NCI-H2196 treated with DMSO at 0.1 percent for 48 hours (cell line): ENCODE data around the gene PPP2R1B.

Source experiments
- DNase-seq: peaks from one replicate; lab custom pipeline; 2025; ENCODE audit not compliant: unreplicated experiment; lab: John Stamatoyannopoulos, UW

Gene PPP2R1B

GRCh38 chr11:111749646-111750045 lies 16.5 kb downstream of the PPP2R1B start:
- DNase-seq, result no peak

- no peak for DNase-seq
Measured at GRCh38 chr11:111748035-111748804, 18.0 kb downstream of the PPP2R1B start.

GRCh38 chr11:111745719-111746504 lies 20.3 kb downstream of the PPP2R1B start:
- DNase-seq, result no peak

- no peak for DNase-seq
Measured at GRCh38 chr11:111743700-111744099, 22.5 kb downstream of the PPP2R1B start.

GRCh38 chr11:111741751-111742150 lies 24.4 kb downstream of the PPP2R1B start:
- DNase-seq, result no peak

- DNase-seq, result no peak
Measured at GRCh38 chr11:111739299-111739698, 26.9 kb downstream of the PPP2R1B start.

- DNase-seq, result no peak
Measured at GRCh38 chr11:111737444-111738210, 28.6 kb downstream of the PPP2R1B start.

- DNase-seq, result no peak
Measured at GRCh38 chr11:111736621-111737443, 29.4 kb downstream of the PPP2R1B start.

GRCh38 chr11:111736181-111736590 lies 30.0 kb downstream of the PPP2R1B start:
- DNase-seq, result no peak

- DNase-seq, result peak; percentile 85
Measured at GRCh38 chr11:111735262-111736116, 30.7 kb downstream of the PPP2R1B start.

GRCh38 chr11:111734954-111735261 lies 31.3 kb downstream of the PPP2R1B start:
- no peak for DNase-seq

GRCh38 chr11:111734101-111734953 lies 31.9 kb downstream of the PPP2R1B start:
- no peak for DNase-seq

GRCh38 chr11:111733611-111734088 lies 32.5 kb downstream of the PPP2R1B start:
- no peak for DNase-seq

GRCh38 chr11:111733016-111733415 lies 33.2 kb downstream of the PPP2R1B start:
- no peak for DNase-seq

GRCh38 chr11:111731821-111732220 lies 34.4 kb downstream of the PPP2R1B start:
- no peak for DNase-seq

- DNase-seq, result peak; percentile 72
Measured at GRCh38 chr11:111730871-111731591, 35.2 kb downstream of the PPP2R1B start.

GRCh38 chr11:111729831-111730311 lies 36.3 kb downstream of the PPP2R1B start:
- no peak for DNase-seq
